Glutamatergic neuron (in vitro differentiated cells): ENCODE data around the gene RBM20. TPM values are rescaled to one million over a fixed set of nuclear protein-coding genes. Genes with fewer than 3 reads are reported as not detected.

ENCODE experiments used
- DNase-seq: peaks from one replicate; pipeline ENCODE4 v3.0.0; 2022
- H3K27ac Mint-ChIP-seq: one replicate; pipeline ENCODE4 v1.8.0; 2020; ENCODE audit warnings: mild to moderate bottlenecking, mixed read lengths, inconsistent platforms; ENCODE audit not compliant: unreplicated experiment
- H3K27me3 Mint-ChIP-seq: one replicate; pipeline ENCODE4 v1.8.0; 2020; ENCODE audit warnings: mild to moderate bottlenecking, moderate library complexity, mixed read lengths, inconsistent platforms; ENCODE audit not compliant: unreplicated experiment
- H3K36me3 Mint-ChIP-seq: one replicate; pipeline ENCODE4 v1.8.0; 2020; ENCODE audit warnings: mild to moderate bottlenecking, mixed read lengths, inconsistent platforms; ENCODE audit not compliant: unreplicated experiment
- H3K4me1 Mint-ChIP-seq: one replicate; pipeline ENCODE4 v1.8.0; 2020; ENCODE audit warnings: mild to moderate bottlenecking, low read depth, mixed read lengths, inconsistent platforms; ENCODE audit not compliant: unreplicated experiment
- H3K4me3 Mint-ChIP-seq: one replicate; pipeline ENCODE4 v1.8.0; 2020; ENCODE audit warnings: mild to moderate bottlenecking, mixed read lengths, inconsistent platforms; ENCODE audit not compliant: unreplicated experiment
- H3K9me3 Mint-ChIP-seq: one replicate; pipeline ENCODE4 v1.8.0; 2020; ENCODE audit warnings: mild to moderate bottlenecking, moderate library complexity, mixed read lengths, inconsistent platforms; ENCODE audit not compliant: unreplicated experiment
- CTCF ChIP-seq: fragments of 200-600 bp; sonication (generic); IDR thresholded peaks from one replicate; pipeline ENCODE4 v1.5.0; 2021; ENCODE audit not compliant: partially characterized antibody, unreplicated experiment
- total RNA-seq: library from RNA; stranded (reverse); fragmentation: NEBNext Ultra II Directional; extraction: Animal tissue kit (Norgen Biotek cat#: 25700); gene quantifications from one replicate; pipeline ENCODE4 v1.2.1, GENCODE V29; 2021; ENCODE audit not compliant: unreplicated experiment

Gene RBM20
- total RNA-seq, 1 donor from 2014 or later, result 5.8 TPM

- TF ChIP-seq CTCF, result no peak
- no peak overlapping the region for H3K27ac Mint-ChIP-seq
- peaks cover 2% of the 10 kb centered on the region for H3K27me3 Mint-ChIP-seq
- no peaks in the 10 kb centered on the region for H3K36me3 Mint-ChIP-seq
- H3K9me3 Mint-ChIP-seq, result peaks cover 3% of the 10 kb centered on the region
- peaks cover 20% of the 10 kb centered on the region for H3K4me1 Mint-ChIP-seq
- no peak overlapping the region for H3K4me3 Mint-ChIP-seq
- no peak for DNase-seq
Observed at GRCh38 chr10:110775406-110775805, 131.3 kb downstream of the RBM20 start.

- TF ChIP-seq CTCF, result no peak
- H3K36me3 Mint-ChIP-seq, result no peaks in the 10 kb centered on the region
Observed at GRCh38 chr10:110777017-110777416, 132.9 kb downstream of the RBM20 start.

GRCh38 chr10:110777661-110778060 is 133.5 kb downstream of the RBM20 start:
- DNase-seq, result no peak
- Mint-ChIP-seq H3K27me3 (peaks cover 2% of the 10 kb centered on the region), H3K4me1 (peaks cover 15% of the 10 kb centered on the region), H3K36me3 (no peaks in the 10 kb centered on the region), H3K9me3 (peaks cover 5% of the 10 kb centered on the region), H3K27ac (no peak overlapping the region), H3K4me3 (no peak overlapping the region)
- no peak for TF ChIP-seq CTCF

More at GRCh38 chr10:110777017-110777416, 132.9 kb downstream of the RBM20 start:
- no peak overlapping the region for H3K27ac Mint-ChIP-seq
- peaks cover 2% of the 10 kb centered on the region for H3K27me3 Mint-ChIP-seq
- no peak overlapping the region for H3K4me3 Mint-ChIP-seq
- peaks cover 5% of the 10 kb centered on the region for H3K9me3 Mint-ChIP-seq
- no peak for DNase-seq
- H3K4me1 Mint-ChIP-seq, result peaks cover 19% of the 10 kb centered on the region

- no peak overlapping the region for H3K4me3 Mint-ChIP-seq
- no peak for TF ChIP-seq CTCF
Observed at GRCh38 chr10:110778211-110778610, 134.1 kb downstream of the RBM20 start.

GRCh38 chr10:110779489-110779888 is 135.4 kb downstream of the RBM20 start:
- no peak for TF ChIP-seq CTCF
- peaks cover 7% of the 10 kb centered on the region for H3K4me1 Mint-ChIP-seq

More at GRCh38 chr10:110778211-110778610, 134.1 kb downstream of the RBM20 start:
- Mint-ChIP-seq H3K36me3 (no peaks in the 10 kb centered on the region), H3K9me3 (peaks cover 2% of the 10 kb centered on the region), H3K27me3 (peaks cover 2% of the 10 kb centered on the region), H3K27ac (no peak overlapping the region), H3K4me1 (peaks cover 10% of the 10 kb centered on the region)
- DNase-seq, result no peak

More at GRCh38 chr10:110779489-110779888, 135.4 kb downstream of the RBM20 start:
- H3K36me3 Mint-ChIP-seq, result no peaks in the 10 kb centered on the region
- no peak overlapping the region for H3K4me3 Mint-ChIP-seq
- DNase-seq, result no peak
- peaks cover 2% of the 10 kb centered on the region for H3K9me3 Mint-ChIP-seq
- no peak overlapping the region for H3K27ac Mint-ChIP-seq
- H3K27me3 Mint-ChIP-seq, result peaks cover 2% of the 10 kb centered on the region
